Measurements from ENCODE around the gene TEX264.
A peak's percentile ranks its signal among the peaks of the same experiment; 100 is the strongest.

GRCh38 chr3:51671734-51672475 lies 853 bp downstream of the TEX264 start:
- TF ChIP-seq CTCF (IDR thresholded peaks at IDR 0.05 in 8 of 11, conservative IDR thresholded peaks at IDR 0.05 in 3 of 11) (no peak), POLR2AphosphoS5 (IDR thresholded peaks at IDR 0.05) (peak; percentile 65 to 88 (median 75))
